SK-N-SH (cell line): Measurements from ENCODE around the gene TAS2R30.

Source experiments
- CTCF ChIP-seq: fragments of 200-600 bp; sonication (generic); IDR thresholded peaks from 2 replicates; pipeline ENCODE4 v1.6.1; 2017; ENCODE audit warnings: antibody characterized with exemption, mild to moderate bottlenecking, moderate library complexity
- POLR2AphosphoS5 ChIP-seq: IDR thresholded peaks from 2 replicates; pipeline ENCODE4 v1.6.1; 2012; ENCODE audit warnings: low read depth, low read length
- SMC3 ChIP-seq: IDR thresholded peaks from 2 replicates; pipeline ENCODE4 v1.6.1; 2012; ENCODE audit warnings: low read depth, low read length, improper control_type of control experiment
- USF2 ChIP-seq: fragments of 150-350 bp; IDR thresholded peaks from 2 replicates; pipeline ENCODE4 v1.6.1; 2017; ENCODE audit warnings: antibody characterized with exemption, low read length, low read depth, borderline replicate concordance
- YY1 ChIP-seq: IDR thresholded peaks from 2 replicates; pipeline ENCODE4 v1.4.0; 2012; ENCODE audit warnings: low read depth, mild to moderate bottlenecking

- TF ChIP-seq CTCF (no peak), POLR2AphosphoS5 (no peak), SMC3 (no peak), YY1 (no peak), USF2 (no peak)
These were observed 42.3 kb downstream of the TAS2R30 start, which contains the start of gene TAS2R43 for GRCh38 chr12:11092128-11092527.
